SHP77 treated with DMSO at 0.1 percent for 48 hours (cell line): ENCODE results near the gene ANO2.

Experiments used
- DNase-seq: peaks from one replicate; lab custom pipeline; 2025; lab: John Stamatoyannopoulos, UW

The ANO2 gene

DNA sequence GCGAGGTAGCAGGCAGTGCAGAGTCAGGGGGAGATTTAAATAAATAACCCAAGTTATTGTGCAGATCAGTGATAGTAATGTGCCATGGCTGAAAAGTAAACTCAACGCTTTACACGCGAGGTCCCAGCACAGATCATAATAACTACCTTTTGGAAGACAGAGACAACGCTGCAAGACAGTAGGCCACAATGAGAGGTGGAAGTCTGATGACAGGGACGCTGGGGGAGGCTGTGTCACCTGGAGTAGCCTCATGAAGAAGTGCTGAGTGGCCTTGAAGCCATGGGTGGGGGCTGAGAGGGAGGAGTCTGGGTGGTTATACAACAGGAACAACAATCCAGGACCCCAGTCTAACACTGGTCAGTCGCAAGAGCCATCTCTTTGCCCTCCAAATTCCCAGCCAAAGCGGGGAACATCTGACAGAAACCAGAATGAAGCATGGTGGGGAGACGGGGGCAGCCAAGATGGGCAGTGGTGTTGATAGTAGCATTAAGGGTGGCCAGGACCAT, 28.2 kb downstream of the ANO2 start:
- no peak for DNase-seq

- DNase-seq, result no peak
These were observed 29.5 kb downstream of the ANO2 start for GRCh38 chr12:5915511-5915910.

DNA sequence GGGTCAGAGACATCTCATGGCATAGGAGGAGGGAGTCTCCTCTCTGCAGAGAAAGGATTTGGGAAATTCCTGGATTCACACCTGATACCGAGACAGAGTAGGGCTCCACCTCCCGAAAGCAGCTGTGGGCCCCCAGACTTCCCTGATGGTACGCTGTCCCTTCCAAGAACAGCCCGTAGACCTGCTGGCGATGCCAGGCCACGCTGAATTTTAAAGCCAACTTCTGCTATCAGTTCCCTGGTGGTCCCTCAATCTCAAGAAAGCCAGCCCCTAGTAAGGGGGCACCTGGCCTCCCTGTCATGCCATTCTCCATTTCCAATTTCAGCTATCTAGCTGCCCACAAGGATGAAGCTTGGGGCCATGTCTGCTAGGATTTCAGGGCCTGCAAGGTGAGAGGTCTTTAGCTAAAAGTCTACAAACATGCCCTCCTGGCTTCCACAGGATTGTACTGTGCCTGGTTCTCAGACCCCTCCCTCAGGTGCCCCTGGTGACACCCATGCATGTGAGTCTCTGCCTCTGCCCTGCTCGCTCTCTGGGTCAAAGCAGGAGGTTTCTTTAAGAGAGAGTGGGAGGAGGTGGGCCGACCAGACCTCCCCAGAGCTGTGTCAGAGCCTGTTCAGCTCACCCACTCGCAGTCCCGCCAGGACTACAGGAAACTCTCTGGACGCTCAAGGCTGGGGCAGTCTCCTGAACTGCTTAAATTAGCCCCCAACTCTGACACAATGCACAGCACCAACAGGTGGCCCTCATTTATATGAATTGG, 30.5 kb downstream of the ANO2 start:
- no peak for DNase-seq

GRCh38 chr12:5913387-5913786, 31.7 kb downstream of the ANO2 start:
- DNase-seq, result no peak

DNA sequence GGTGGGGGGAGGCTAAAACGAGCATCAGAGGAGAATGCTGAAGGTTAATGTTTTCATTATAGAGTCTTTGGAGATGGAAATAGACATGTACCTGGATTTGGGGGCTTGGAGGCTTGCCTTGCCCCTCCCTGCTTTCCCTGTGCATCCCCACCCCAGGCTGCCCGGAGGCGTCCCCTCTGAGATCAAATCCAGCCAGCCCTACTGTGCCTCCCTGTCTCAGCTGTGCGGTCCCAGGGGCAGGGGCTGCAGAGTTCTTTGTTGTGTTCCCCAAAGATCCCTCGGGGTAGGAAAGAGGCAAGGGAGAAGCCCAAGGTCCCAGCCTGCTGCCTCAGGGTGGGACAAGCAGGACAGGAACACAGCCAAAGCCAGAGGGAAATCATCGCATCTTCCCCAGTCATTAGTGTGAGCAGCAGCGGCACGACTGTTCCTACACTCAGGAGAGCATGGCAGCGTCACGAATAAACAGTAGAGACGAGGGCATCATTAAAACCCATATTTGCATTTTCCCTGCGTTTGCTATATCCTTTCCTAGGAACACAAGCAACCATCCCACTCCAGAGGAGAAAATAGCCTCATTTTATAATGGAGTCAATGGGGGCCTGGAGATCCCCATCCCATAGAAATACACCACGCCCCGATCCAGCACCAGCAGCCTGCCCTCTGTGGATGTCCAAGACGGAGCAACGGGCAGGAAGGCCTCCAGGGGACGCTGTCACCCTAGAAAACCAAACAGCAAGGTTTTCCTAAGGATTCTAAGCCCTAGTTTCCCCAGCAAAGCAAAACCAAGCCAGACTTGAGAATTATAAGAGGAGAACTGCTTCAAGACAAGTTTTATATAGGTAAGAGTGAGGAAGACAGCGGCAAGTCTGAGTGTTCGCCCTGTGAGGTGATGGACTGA, 32.4 kb downstream of the ANO2 start:
- no peak for DNase-seq

DNA sequence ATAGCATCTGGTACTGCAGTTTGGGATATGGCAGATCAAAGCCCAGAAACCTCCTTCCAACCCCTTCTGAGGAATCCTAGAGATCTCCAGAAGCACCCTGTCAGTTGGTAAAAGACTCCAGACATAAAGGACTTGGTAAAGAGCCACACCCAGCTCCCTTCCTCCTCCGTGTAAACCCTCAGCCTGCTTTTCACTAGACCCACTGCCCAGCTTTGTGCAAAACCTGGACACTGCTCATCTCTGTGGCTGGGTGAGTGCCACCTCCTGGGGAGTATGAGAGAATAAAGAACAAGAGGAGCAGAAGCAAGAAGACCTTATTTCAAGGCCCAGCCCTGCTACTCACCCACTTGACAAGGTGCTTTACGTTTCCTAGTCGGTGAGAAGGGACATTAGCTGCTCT, 33.0 kb downstream of the ANO2 start:
- no peak for DNase-seq

DNA sequence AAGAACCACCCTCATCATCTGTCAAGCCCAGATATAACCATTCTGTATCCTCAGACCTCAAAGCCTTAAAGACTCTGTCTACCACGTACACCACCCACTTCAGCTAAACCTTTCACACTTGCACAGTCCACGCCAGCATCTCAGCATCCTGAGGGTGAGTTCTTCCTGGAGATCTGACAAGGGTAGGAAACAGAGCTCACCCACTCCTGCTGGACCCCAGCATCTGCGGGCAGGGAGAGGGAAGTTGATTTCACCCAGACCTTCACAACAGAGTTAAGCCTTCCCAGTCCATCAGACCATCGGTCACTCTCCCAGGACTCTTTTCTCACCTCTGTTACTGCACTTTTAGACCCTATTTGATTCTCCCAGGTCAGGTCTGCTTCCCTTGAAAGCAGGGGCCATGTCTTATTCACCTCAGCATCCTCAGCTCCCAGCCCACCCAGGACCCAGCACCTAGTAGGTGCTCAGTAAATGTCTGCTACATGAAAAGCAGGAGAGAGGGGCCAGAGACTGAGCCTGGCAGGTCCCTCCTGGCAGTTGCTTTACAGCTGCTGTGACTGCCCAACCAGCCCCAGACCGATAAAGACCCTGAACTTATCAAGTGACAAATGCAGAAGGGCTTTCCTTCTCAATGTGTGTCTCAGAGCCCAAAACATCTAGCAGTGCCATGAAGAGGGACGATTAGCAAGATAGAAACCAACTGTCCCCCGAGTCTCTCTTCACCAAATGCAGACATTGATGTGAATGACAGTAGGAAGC, 34.1 kb downstream of the ANO2 start:
- no peak for DNase-seq

DNA sequence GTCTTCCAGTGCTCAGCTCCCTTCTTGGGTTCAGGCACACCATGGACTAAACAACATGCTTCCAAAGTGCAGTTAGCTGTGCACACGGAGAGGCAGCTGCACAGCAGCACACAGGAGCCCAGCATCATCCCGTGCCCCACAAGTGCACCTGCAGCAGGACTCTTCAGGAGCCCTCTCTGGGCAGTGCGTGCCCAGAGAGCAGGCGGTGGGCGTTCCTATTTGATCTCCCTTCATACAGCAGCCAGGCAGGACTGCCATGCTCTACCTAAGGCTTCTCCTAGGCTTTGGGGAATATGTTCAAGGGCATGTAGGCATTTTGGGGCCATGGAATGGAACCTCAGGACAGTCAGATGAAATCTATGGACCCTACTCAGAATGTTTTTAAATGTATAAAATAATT, 35.5 kb downstream of the ANO2 start:
- DNase-seq, result no peak

DNA sequence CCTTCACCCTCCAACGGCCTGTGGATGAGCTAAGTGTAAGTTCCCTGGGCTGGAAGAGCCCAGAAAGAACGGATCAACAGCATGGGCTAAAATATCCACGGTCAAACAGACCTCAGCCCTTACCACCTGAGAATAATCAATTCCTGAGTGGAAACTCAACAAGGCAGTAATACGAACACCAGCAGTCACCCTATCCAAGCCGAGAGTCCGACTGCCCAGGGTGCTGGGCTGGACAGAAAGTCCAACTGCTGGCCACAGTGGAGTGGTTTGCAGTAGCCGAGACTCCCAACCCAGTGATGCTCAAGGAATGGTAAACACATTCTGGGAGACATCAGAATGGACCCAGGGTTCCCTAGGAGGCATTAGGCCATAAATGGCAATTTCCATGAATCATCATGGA, 36.8 kb downstream of the ANO2 start:
- no peak for DNase-seq

- no peak for DNase-seq
These were observed 37.3 kb downstream of the ANO2 start for GRCh38 chr12:5907807-5908206.

DNA sequence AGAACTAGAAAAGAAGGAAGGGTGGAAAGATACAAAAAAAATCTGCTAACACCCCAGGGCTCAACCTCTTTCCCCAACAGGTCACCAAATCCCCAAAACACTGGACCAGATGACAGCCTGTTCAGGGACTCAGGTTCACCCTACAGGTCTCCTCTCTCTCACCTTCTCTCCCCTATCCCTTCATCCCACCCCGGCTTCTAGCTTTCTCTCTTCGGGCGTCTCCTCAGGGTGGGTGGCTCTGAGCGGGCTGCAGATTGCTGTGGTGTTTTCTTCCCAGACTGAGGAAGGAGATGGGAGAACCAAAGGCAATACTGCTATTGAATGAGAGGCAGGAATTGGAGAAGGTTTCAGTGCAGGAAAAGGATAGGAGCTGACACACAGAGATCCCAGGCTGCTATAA, 39.3 kb downstream of the ANO2 start:
- DNase-seq, result no peak

- DNase-seq, result no peak
These were observed 40.1 kb downstream of the ANO2 start for GRCh38 chr12:5904969-5905368.

DNA sequence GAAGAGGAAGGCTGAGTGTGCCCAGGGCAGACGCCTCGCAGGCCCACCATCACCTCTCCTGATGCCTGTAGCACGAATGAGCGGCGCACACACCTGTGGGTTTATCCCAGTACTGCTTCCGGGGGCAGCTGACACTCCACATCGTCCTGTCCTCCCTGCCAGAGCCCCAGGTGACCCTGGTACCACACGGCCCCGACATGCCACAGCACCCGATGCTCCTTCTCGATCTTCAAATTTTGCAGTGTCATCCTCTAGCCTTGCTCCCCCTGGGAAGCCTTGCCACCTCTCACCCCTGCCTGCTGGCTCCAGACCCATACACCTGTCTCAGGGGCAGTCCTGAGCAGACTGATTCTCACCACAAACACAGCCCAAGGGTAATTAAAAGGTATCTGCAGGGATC, 40.6 kb downstream of the ANO2 start:
- DNase-seq, result no peak

- DNase-seq, result no peak
These were observed 42.3 kb downstream of the ANO2 start for GRCh38 chr12:5902736-5903135.

GRCh38 chr12:5901416-5901815, 43.6 kb downstream of the ANO2 start:
- DNase-seq, result no peak

- no peak for DNase-seq
These were observed 44.4 kb downstream of the ANO2 start for GRCh38 chr12:5900533-5901205.

DNA sequence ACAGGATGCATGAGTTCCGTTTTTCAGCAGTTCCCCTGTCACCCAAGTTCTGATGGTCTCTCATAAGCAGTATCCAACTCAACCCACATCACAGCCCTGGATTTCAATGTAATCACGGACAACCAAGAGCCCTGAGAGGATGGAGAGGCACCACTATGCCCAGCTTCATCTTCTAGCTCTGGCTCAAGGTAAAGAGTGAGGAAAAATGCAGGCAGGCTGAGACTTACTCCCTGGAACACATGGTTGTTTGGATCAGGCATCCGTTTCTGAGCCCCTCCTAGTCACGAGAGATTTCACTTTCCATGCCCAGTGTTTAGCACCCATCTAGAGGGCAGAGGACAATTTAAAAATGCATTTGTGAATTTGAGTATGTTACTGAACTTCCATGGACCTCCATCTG, 45.0 kb downstream of the ANO2 start:
- no peak for DNase-seq

- no peak for DNase-seq
These were observed 45.4 kb downstream of the ANO2 start for GRCh38 chr12:5899675-5900074.

GRCh38 chr12:5898874-5899273, 46.2 kb downstream of the ANO2 start:
- DNase-seq, result no peak

DNA sequence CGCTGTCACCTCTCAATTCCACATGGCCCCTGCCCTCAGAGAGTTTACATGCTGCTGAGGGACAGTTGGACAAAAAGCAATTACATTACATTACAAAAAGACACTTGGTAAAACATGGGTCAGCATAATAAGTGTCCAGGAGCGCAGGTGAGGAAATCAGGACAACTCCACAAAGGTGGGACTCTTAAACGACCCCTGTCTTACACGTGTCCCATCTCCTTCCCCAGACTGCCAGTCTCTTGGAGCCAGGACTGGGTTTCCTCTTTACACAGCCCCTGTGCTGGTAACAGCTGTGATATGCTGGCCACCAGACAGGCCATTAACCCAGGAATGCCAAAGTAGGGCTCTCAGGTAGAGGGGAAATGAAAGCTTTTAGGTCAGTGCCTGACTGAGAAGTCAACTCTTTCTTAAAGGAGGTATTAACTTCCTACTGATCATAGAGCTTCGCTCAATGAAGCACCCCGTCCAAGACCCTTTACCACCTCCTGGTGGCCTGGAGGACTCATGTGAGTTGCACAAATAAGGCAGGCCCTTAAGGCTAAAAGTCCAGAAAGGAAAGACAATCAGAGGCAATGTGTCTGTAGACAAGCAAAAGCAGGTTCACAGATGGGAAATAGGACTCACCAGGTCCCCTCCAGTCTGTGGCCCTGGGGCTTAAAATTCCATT, 55.5 kb downstream of the ANO2 start:
- no peak for DNase-seq

GRCh38 chr12:5888816-5889315, 56.2 kb downstream of the ANO2 start:
- no peak for DNase-seq
